T-helper 2 cell treated with Interferon-gamma antibody and Interleukin-4, amounts not matched to agents 100 ng/mL and 5 ng/mL, for 36 hours (primary cell): ENCODE data around the gene UBR3. TPM values are rescaled to one million over a fixed set of nuclear protein-coding genes. Genes with fewer than 3 reads are reported as not detected.
"Not testable (repeated sequence)": the region's sequence is repeated elsewhere in the genome, so short reads cannot be mapped to it uniquely, and the experiment has no call there.

Source experiments
- intact Hi-C: fragments of 100-400 bp; cut with micrococcal nuclease; formaldehyde crosslinking; loops from one replicate; pipeline ENCODE4 v1.15.1; 2023
- total RNA-seq: library from RNA; stranded (reverse); gene quantifications from 2 replicates; pipeline ENCODE4 v1.2.3, GENCODE V29; 2022

Gene UBR3
- 26.7 and 29.7 TPM in 2 replicates for total RNA-seq

GRCh38 chr2:169827272-169828140 lies at the start of gene UBR3:
Gene UBR3 (plus strand): TSS chr2:169827454. CDS start chr2:169827508, 54 bp downstream.
- intact Hi-C loops, result loop anchor here (1.0 to 5.0 kb wide), 6 partner anchors 50 to 945 kb away; partner anchors contain the start of genes CFAP210, ERICH2, FASTKD1 and LRP2

- intact Hi-C loops, result no loop called here
Measured at GRCh38 chr2:169778446-169778845, 48.8 kb upstream of the UBR3 start.

- intact Hi-C loops, result no loop called here
Measured at GRCh38 chr2:169781249-169782013, 45.8 kb upstream of the UBR3 start.

- intact Hi-C loops, result no loop called here
Measured at GRCh38 chr2:169782513-169782912, 44.7 kb upstream of the UBR3 start.

DNA sequence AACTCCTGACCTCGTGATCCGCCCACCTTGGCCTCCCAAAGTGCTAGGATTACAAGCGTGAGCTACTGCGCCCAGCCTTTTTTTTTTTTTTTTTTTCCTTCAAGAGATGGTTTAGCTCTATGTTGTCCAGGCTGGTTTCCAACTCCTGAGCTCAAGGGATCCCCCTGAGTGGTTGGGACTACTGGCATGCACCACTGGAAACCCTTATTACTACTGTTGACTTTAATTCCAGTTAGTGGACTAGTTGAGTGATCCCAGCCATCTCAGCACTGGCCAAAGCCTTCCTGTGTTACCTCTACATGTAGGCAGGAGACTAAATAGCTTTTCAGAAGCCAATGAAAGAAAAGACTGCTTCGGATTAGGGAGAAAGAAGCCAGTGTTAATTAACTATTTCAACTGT lies 36.7 kb upstream of the UBR3 start:
- intact Hi-C loops, result no loop called here

DNA sequence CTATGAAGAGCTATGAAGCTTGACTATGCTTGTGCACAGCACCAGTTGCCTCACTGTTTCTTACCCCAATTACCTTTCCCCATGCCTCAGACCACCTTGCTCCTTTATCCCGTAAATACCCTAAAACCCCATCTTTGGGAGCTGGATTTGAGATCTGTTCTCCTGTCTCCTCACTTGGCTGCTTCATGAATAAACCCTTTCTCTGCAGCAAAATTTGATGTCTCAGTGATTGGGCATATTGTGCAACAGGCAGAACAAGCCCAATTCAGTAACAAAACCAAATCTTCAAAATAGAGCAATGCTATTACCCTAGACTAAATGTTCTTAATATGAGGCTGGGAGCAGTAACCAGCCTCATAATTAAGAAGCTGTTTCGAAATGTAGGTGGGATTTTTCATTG lies 32.1 kb upstream of the UBR3 start:
- intact Hi-C loops, result no loop called here

GRCh38 chr2:169796441-169796840 lies 30.8 kb upstream of the UBR3 start:
- intact Hi-C loops, result no loop called here

- intact Hi-C loops, result no loop called here
Measured at GRCh38 chr2:169797601-169798000, 29.7 kb upstream of the UBR3 start.

DNA sequence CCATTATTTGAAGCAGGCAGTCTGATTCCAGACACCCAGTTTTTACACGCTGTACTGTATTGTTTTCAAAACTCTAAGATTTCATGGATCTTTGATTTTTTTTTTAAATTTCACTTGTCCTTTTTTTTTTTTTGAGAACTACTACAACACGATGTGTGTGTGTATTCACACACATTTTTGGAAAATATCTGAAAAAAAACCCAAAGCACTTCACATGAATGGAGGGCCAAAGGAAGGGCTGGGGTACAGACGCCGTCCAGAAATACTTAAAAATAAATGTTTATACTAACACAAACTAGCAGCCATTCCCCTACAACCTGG lies 28.9 kb upstream of the UBR3 start:
- intact Hi-C loops, result no loop called here

DNA sequence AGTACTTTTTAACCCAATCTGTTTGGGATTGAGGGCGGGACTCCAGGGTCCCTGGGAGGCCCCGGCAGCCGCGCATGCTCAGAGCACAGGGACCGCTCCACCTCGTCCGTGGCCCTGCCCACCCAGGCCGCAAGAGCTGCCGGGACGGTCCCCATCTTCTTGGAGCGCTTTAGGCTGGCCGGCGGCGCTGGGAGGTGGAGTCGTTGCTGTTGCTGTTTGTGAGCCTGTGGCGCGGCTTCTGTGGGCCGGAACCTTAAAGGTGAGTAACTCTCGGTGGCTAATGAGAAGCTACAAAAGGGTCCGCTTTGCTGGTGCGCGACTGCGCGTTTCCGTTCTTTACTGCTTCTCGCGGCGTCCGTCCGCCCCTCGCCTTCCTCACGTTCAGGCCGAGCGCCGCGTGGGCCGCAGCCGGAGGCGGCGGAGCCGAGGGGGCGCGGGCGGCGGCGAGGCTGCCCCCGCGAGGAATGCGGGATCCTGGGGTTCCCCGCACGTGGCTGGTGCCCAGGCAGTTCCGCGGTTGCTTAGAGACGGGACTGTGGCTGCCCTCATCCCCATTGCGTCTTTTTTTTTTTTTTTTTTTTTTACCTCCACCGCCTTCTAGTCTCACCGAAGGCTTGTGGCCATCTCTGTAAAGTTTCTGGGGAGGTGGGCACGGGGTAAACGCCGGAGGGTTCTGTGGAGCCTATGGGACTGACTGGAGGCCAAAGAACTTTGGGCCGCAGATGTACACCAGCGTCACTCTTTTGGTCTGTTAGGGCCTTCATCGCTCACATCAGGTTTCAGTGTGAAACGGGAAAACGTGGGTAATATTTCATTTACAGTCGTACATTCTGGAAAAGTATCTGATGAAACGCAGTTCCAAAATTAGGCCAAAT lies 28.3 kb upstream of the UBR3 start, which contains the start of gene SSB:
Gene SSB (plus strand): TSS at position 154 of the 875 bp plus-strand sequence. CDS start 2,090 bp downstream, outside the sequence.
- intact Hi-C loops, result loop anchor here (1.0 kb wide), 3 partner anchors 25 to 226 kb away; partner anchors contain the start of genes CFAP210, FASTKD1, METTL5 and PHOSPHO2

DNA sequence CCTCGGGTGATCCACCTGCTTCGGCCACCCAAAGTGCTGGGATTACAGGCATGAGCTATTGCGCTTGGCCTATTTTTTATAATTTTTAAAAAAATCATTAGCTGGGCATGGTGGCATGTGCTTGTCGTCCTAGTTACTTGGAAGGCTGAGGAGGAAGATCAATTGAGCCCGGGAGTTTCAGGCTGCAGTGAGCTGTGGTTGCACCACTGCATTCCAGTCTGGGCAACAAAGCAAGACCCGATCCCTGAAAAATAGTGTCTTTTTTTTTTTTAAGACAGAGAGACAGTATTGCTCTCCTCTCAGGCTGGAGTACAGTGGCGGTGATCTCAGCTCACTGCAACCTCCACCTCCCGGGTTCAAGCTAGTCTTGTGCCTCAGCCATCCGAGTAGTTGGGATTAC lies 23.8 kb upstream of the UBR3 start:
- intact Hi-C loops, result no loop called here

GRCh38 chr2:169806586-169806985 lies 20.7 kb upstream of the UBR3 start:
- intact Hi-C loops, result no loop called here

- intact Hi-C loops, result no loop called here
Measured at GRCh38 chr2:169808221-169808620, 19.0 kb upstream of the UBR3 start.

GRCh38 chr2:169815849-169816248 lies 11.4 kb upstream of the UBR3 start:
- intact Hi-C loops, result no loop called here

GRCh38 chr2:169816961-169817360 lies 10.3 kb upstream of the UBR3 start:
- intact Hi-C loops, result not testable (repeated sequence)

- intact Hi-C loops, result not testable (repeated sequence)
Measured at GRCh38 chr2:169817369-169817768, 9.9 kb upstream of the UBR3 start.

DNA sequence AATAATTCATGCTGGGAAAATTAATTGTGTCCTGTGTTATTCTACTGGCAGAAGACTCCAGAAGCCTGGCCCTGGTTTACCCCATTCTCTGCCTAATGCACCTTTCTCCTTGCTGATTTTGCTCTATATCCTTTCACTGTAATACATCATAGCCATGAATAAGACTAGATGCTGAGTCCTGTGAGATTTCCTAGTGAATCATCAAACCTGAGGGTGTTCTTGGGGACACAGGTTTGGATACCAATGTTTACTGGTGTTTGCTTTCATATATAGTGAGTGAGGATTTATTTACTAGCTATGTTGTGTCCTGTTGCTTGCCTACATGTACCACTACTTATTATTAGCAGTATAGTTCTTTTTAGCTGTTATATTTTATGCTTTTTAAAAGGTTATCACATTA lies 9.0 kb upstream of the UBR3 start:
- intact Hi-C loops, result no loop called here

- intact Hi-C loops, result no loop called here
Measured at GRCh38 chr2:169819106-169819505, 8.1 kb upstream of the UBR3 start.

DNA sequence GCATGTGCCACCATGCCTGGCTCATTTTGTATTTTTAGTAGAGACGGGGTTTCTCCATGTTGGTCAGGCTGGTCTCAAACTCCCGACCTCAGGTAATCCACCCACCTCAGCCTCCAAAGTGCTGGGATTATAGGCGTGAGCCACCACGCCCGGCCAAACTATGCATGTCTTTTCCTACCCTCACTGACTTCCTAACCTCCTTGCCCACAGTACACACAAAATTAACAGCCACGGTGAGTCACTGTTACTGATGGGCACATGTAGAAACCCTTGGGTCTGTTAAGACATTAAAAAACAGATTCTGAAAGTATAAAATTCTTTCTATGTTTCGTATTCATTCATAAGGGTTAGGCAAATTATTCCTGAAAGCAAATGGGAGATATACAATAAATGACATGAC lies 7.2 kb upstream of the UBR3 start:
- intact Hi-C loops, result not testable (repeated sequence)

DNA sequence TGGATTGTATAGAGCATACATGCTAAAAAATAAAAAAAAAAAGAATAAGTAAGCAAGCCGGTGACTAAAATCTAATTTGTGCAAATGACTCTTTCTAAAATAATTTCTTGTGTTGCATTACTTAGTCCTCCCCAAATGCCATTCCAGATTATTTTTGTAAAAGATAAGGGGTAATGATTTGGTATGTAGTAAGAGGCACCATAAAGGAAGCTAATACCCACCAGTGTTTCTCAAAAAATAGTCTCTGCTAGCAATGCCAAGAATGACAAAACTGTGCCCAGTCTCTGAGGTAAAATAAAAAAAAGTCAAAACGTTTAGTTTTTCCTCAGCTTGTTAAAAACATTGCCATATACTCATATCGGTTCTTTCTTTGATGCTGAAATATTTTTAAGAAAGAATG lies 5.2 kb upstream of the UBR3 start:
- intact Hi-C loops, result no loop called here

GRCh38 chr2:169822785-169823392 lies 4.4 kb upstream of the UBR3 start:
- intact Hi-C loops, result no loop called here
